Lower lobe of right lung (tissue), 2 donors: Measurements from ENCODE around the gene CFAP46. TPM values are rescaled to one million over a fixed set of nuclear protein-coding genes. Genes with fewer than 3 reads are reported as not detected.
A peak's percentile ranks its signal among the peaks of the same experiment; 100 is the strongest.

ENCODE experiments used
- ATAC-seq, 2 donors: fragments of 200-7000 bp; cut with Tn5 transposase; one replicate each; pipeline ENCODE4 v1.9.1; 2020 to 2022; ENCODE audit warnings: mild to moderate bottlenecking in 2 of 2, moderate library complexity in 2 of 2
- DNase-seq: peaks from one replicate; pipeline ENCODE4 v3.0.0-alpha.2; 2020
- H3K27ac ChIP-seq: fragments of 200-600 bp; one replicate; pipeline ENCODE4 v1.8.0; 2022
- H3K27me3 ChIP-seq: fragments of 200-600 bp; one replicate; pipeline ENCODE4 v1.8.0; 2022; ENCODE audit warnings: low read depth
- H3K36me3 ChIP-seq: fragments of 200-600 bp; one replicate; pipeline ENCODE4 v1.8.0; 2022; ENCODE audit warnings: mild to moderate bottlenecking
- H3K4me1 ChIP-seq: fragments of 200-600 bp; one replicate; pipeline ENCODE4 v1.8.0; 2022
- H3K4me3 ChIP-seq: fragments of 200-600 bp; one replicate; pipeline ENCODE4 v1.8.0; 2022; ENCODE audit warnings: mild to moderate bottlenecking
- H3K9me3 ChIP-seq: fragments of 200-600 bp; one replicate; pipeline ENCODE4 v1.8.0; 2022
- CTCF ChIP-seq: fragments of 200-600 bp; IDR thresholded peaks from one replicate; pipeline ENCODE4 v1.8.0; 2022; ENCODE audit warnings: antibody characterized with exemption, mild to moderate bottlenecking
- intact Hi-C: fragments of 100-400 bp; cut with DNase I; formaldehyde crosslinking; loops from one replicate; pipeline ENCODE4 v1.11.0; 2022
- total RNA-seq: library from RNA; stranded (reverse); fragmentation: NEBNext Ultra II Directional; extraction: Animal tissue kit (Norgen Biotek cat#: 25700); gene quantifications from one replicate; pipeline ENCODE4 v1.2.1, GENCODE V29; 2021
- donor health status: DM: no; HTN: yes; CAD: no; lungs with severe emphysema.

Gene CFAP46
- total RNA-seq, 1 donor from 2014 or later, result 9.0 TPM

GRCh38 chr10:132840698-132841614, 101.4 kb downstream of the CFAP46 start:
- no peak for ATAC-seq
- Histone ChIP-seq H3K9me3 (peaks cover 9% of the 10 kb centered on the region), H3K4me1 (peaks cover 5% of the 10 kb centered on the region), H3K4me3 (no peak overlapping the region), H3K27ac (no peak overlapping the region), H3K36me3 (no peaks in the 10 kb centered on the region), H3K27me3 (peaks cover 21% of the 10 kb centered on the region)
- no peak for TF ChIP-seq CTCF
- DNase-seq, result no peak
- intact Hi-C loops, result no loop called here

- intact Hi-C loops, result no loop called here
- H3K27ac ChIP-seq, result no peak overlapping the region
- H3K9me3 ChIP-seq, result peaks cover 9% of the 10 kb centered on the region
- H3K36me3 ChIP-seq, result no peaks in the 10 kb centered on the region
- ATAC-seq (no peak), DNase-seq (no peak)
- no peak for TF ChIP-seq CTCF
- peaks cover 32% of the 10 kb centered on the region for H3K27me3 ChIP-seq
- peaks cover 5% of the 10 kb centered on the region for H3K4me1 ChIP-seq
- no peak overlapping the region for H3K4me3 ChIP-seq
These were observed 103.3 kb downstream of the CFAP46 start for GRCh38 chr10:132839061-132839460.

GRCh38 chr10:132838346-132838970, 103.9 kb downstream of the CFAP46 start:
- Histone ChIP-seq H3K36me3 (no peaks in the 10 kb centered on the region), H3K4me3 (no peak overlapping the region), H3K9me3 (peaks cover 9% of the 10 kb centered on the region), H3K4me1 (peaks cover 5% of the 10 kb centered on the region), H3K27ac (no peak overlapping the region), H3K27me3 (peaks cover 37% of the 10 kb centered on the region)
- DNase-seq (no peak), ATAC-seq (no peak)
- intact Hi-C loops, result no loop called here
- no peak for TF ChIP-seq CTCF

- no peak for ATAC-seq
- no peak for TF ChIP-seq CTCF
- no peak for DNase-seq
- H3K36me3 ChIP-seq, result no peaks in the 10 kb centered on the region
- H3K27ac ChIP-seq, result no peak overlapping the region
- intact Hi-C loops, result no loop called here
- H3K4me3 ChIP-seq, result no peak overlapping the region
- peaks cover 9% of the 10 kb centered on the region for H3K9me3 ChIP-seq
- peaks cover 5% of the 10 kb centered on the region for H3K4me1 ChIP-seq
- H3K27me3 ChIP-seq, result peaks cover 42% of the 10 kb centered on the region
These were observed 104.5 kb downstream of the CFAP46 start for GRCh38 chr10:132837905-132838304.

GRCh38 chr10:132836832-132837540, 105.4 kb downstream of the CFAP46 start:
- no peak for DNase-seq
- intact Hi-C loops, result no loop called here
- Histone ChIP-seq H3K27ac (no peak overlapping the region), H3K4me3 (no peak overlapping the region), H3K27me3 (peaks cover 47% of the 10 kb centered on the region), H3K9me3 (peaks cover under 1% of the 10 kb centered on the region), H3K36me3 (no peaks in the 10 kb centered on the region), H3K4me1 (peaks cover 5% of the 10 kb centered on the region)
- peak; percentile 58 to 61 for ATAC-seq
- peak; percentile 98 for TF ChIP-seq CTCF
